PC-9 (cell line): ENCODE data around the gene PSEN1. TPM values are rescaled to one million over a fixed set of nuclear protein-coding genes. Genes with fewer than 3 reads are reported as not detected.

Experiments used
- BruUV-seq: library from RNA; stranded (reverse); fragments of 400-500 nt; replicated peaks from 2 replicates; lab custom pipeline; 2021; lab: Mats Ljungman, UMichigan
- CTCF ChIA-PET: fragments of 300-600 bp; sonication (Branson Sonifier 250); formaldehyde crosslinking; loops from one replicate; lab custom pipeline; 2022; ENCODE audit warnings: antibody characterized with exemption; lab: Charles Lee
- POLR2A ChIA-PET: fragments of 300-600 bp; sonication (Branson Sonifier 250); formaldehyde crosslinking; loops from one replicate; lab custom pipeline; 2022; ENCODE audit warnings: antibody characterized with exemption; ENCODE audit not compliant: unreplicated experiment; lab: Charles Lee
- DNase-seq, 2 experiments: peaks; one replicate each; pipeline versions ENCODE4 v3.0.0 to v3.0.0-alpha.2; 2015 to 2022; ENCODE audit warnings: mixed read lengths in 1 of 2
- H2AFZ ChIP-seq: fragments of 200-600 bp; sonication (generic); 2 replicates; pipeline ENCODE4 v1.8.1; 2017; ENCODE audit warnings: antibody characterized with exemption
- H3F3A ChIP-seq: fragments of 200-600 bp; sonication (generic); 2 replicates; pipeline ENCODE4 v1.8.1; 2017; ENCODE audit warnings: antibody characterized with exemption, mild to moderate bottlenecking, low read depth; ENCODE audit not compliant: insufficient read depth
- H3K27ac ChIP-seq: fragments of 200-600 bp; sonication (generic); 2 replicates; pipeline ENCODE4 v1.6.1; 2016; ENCODE audit warnings: mixed run types
- H3K27me3 ChIP-seq: fragments of 200-600 bp; sonication (generic); 2 replicates; pipeline ENCODE4 v1.6.1; 2016; ENCODE audit warnings: low read depth, mixed run types; ENCODE audit not compliant: insufficient read depth
- H3K36me3 ChIP-seq: fragments of 200-600 bp; sonication (generic); 2 replicates; pipeline ENCODE4 v1.6.1; 2016; ENCODE audit warnings: low read depth, mixed run types
- H3K4me1 ChIP-seq: fragments of 200-600 bp; sonication (generic); replicated peaks from 2 replicates; pipeline ENCODE4 v1.6.1; 2016; ENCODE audit warnings: mixed run types; ENCODE audit not compliant: insufficient read depth
- H3K4me2 ChIP-seq: fragments of 200-600 bp; sonication (generic); 2 replicates; pipeline ENCODE4 v1.6.1; 2017; ENCODE audit warnings: mixed run types
- H3K4me3 ChIP-seq: fragments of 200-600 bp; sonication (generic); 2 replicates; pipeline ENCODE4 v1.6.1; 2016; ENCODE audit warnings: mixed run types
- H3K79me2 ChIP-seq: fragments of 200-600 bp; sonication (generic); 2 replicates; pipeline ENCODE4 v1.6.1; 2017; ENCODE audit warnings: low read depth, mixed run types
- H3K9me2 ChIP-seq: fragments of 200-600 bp; sonication (generic); 2 replicates; pipeline ENCODE4 v1.8.1; 2017; ENCODE audit warnings: mild to moderate bottlenecking; ENCODE audit not compliant: insufficient read depth
- H3K9me3 ChIP-seq: fragments of 200-600 bp; sonication (generic); 2 replicates; pipeline ENCODE4 v1.8.1; 2016; ENCODE audit warnings: low read depth; ENCODE audit not compliant: insufficient read depth
- H4K20me1 ChIP-seq: fragments of 200-600 bp; sonication (generic); 2 replicates; pipeline ENCODE4 v1.8.1; 2017; ENCODE audit not compliant: insufficient read depth
- EZH2 ChIP-seq: fragments of 200-600 bp; sonication (generic); IDR thresholded peaks from 2 replicates; pipeline ENCODE4 v1.8.0; 2017; ENCODE audit warnings: antibody characterized with exemption, low read depth
- intact Hi-C: fragments of 100-400 bp; cut with micrococcal nuclease; formaldehyde crosslinking; loops from one replicate; pipeline ENCODE4 v1.10.0; 2022; ENCODE audit not compliant: unreplicated experiment
- total RNA-seq: library from RNA; stranded (reverse); gene quantifications from 2 replicates; pipeline ENCODE4 v1.2.3, GENCODE V29; 2021
- TF ChIP-seq, protein P1 (sequence below): fragments of 200-600 bp; sonication (generic); conservative IDR thresholded peaks from 2 replicates; pipeline ENCODE4 v1.6.1; 2017; ENCODE audit warnings: mixed run types, antibody characterized with exemption, mild to moderate bottlenecking, moderate library complexity

PSEN1 gene
- total RNA-seq, 1 experiment from 2014 or later, result 44.0 TPM

DNA sequence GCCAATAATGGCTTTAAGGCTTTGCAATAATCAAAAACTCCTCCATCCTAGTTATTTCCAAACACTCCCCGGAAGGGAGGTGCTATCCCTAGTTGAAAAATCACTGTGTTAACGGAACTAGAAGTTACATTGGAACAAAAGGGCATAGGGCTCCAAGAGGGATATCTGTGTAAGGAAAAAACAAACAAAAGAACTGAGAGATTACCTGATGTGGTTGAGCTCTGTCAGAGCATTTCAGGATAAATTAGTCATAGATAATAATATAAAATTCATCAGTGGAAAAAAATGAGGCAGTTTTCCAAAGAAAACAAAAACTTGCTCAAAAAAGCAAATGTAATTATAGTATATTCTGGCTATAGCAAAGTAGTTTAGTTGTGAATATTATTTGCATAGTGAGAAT lies 73.6 kb downstream of the PSEN1 start:
- H3F3A ChIP-seq, result no peaks in the 10 kb centered on the region
- intact Hi-C loops, result no loop called here
- H3K36me3 ChIP-seq, result 0 out of 2 replicates have a peak, but pooled peaks cover 15% of the 10 kb centered on the region
- no peaks in the 10 kb centered on the region for H3K9me2 ChIP-seq
- CTCF ChIA-PET, result no interaction called here
- no peak for DNase-seq
- no peaks in the 10 kb centered on the region for H3K79me2 ChIP-seq
- H2AFZ ChIP-seq, result no peak overlapping the region
- no peaks in the 10 kb centered on the region; the same call in 1 of the 2 replicates for H3K9me3 ChIP-seq
- H3K4me2 ChIP-seq, result no peak overlapping the region
- no peaks in the 10 kb centered on the region for H3K27me3 ChIP-seq
- no peak overlapping the region for H3K27ac ChIP-seq
- BruUV-seq, result no TSS peak
- TF ChIP-seq EZH2, result no peak
- TF ChIP-seq, protein P1, sequence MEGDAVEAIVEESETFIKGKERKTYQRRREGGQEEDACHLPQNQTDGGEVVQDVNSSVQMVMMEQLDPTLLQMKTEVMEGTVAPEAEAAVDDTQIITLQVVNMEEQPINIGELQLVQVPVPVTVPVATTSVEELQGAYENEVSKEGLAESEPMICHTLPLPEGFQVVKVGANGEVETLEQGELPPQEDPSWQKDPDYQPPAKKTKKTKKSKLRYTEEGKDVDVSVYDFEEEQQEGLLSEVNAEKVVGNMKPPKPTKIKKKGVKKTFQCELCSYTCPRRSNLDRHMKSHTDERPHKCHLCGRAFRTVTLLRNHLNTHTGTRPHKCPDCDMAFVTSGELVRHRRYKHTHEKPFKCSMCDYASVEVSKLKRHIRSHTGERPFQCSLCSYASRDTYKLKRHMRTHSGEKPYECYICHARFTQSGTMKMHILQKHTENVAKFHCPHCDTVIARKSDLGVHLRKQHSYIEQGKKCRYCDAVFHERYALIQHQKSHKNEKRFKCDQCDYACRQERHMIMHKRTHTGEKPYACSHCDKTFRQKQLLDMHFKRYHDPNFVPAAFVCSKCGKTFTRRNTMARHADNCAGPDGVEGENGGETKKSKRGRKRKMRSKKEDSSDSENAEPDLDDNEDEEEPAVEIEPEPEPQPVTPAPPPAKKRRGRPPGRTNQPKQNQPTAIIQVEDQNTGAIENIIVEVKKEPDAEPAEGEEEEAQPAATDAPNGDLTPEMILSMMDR, result no peak
- H4K20me1 ChIP-seq, result no peaks in the 10 kb centered on the region; the same call in 1 of the 2 replicates
- POLR2A ChIA-PET, result no interaction called here
- H3K4me3 ChIP-seq, result no peak overlapping the region
- H3K4me1 ChIP-seq, result no peaks in the 10 kb centered on the region

DNA sequence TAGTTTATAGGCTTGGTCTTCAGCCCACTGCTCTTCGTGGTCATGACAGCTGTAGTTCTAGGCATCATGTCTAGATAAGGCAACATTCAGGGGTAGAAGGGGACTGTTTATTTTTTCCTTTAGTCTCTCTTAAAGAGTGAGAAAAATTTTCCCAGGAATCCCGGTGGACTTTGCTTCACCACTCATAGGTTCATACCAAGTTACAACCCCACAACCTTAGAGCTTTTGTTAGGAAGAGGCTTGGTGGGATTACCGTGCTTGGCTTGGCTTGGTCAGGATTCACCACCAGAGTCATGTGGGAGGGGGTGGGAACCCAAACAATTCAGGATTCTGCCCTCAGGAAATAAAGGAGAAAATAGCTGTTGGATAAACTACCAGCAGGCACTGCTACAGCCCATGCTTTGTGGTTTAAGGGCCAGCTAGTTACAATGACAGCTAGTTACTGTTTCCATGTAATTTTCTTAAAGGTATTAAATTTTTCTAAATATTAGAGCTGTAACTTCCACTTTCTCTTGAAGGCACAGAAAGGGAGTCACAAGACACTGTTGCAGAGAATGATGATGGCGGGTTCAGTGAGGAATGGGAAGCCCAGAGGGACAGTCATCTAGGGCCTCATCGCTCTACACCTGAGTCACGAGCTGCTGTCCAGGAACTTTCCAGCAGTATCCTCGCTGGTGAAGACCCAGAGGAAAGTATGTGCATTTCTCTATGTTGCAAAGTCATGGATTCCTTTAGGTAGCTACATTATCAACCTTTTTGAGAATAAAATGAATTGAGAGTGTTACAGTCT lies 75.1 kb downstream of the PSEN1 start:
- H3K27me3 ChIP-seq, result no peaks in the 10 kb centered on the region
- 0 out of 2 replicates have a peak, but pooled peaks cover 15% of the 10 kb centered on the region for H3K36me3 ChIP-seq
- TF ChIP-seq, protein P1, result no peak
- TF ChIP-seq EZH2, result no peak
- no peak overlapping the region for H2AFZ ChIP-seq
- no peaks in the 10 kb centered on the region; the same call in 1 of the 2 replicates for H4K20me1 ChIP-seq
- no peak overlapping the region for H3K4me3 ChIP-seq
- intact Hi-C loops, result no loop called here
- H3F3A ChIP-seq, result no peaks in the 10 kb centered on the region
- H3K4me1 ChIP-seq, result no peaks in the 10 kb centered on the region
- POLR2A ChIA-PET, result no interaction called here
- no peak for DNase-seq
- H3K9me2 ChIP-seq, result no peaks in the 10 kb centered on the region
- no peaks in the 10 kb centered on the region for H3K79me2 ChIP-seq
- CTCF ChIA-PET, result interaction anchor here (1.3 kb wide), 1 partner anchor 20 kb away, joined by 3 read pairs; no protein-coding TSS in a partner anchor
- no TSS peak for BruUV-seq
- H3K27ac ChIP-seq, result no peak overlapping the region
- no peak overlapping the region for H3K4me2 ChIP-seq
- H3K9me3 ChIP-seq, result no peaks in the 10 kb centered on the region; the same call in 1 of the 2 replicates

DNA sequence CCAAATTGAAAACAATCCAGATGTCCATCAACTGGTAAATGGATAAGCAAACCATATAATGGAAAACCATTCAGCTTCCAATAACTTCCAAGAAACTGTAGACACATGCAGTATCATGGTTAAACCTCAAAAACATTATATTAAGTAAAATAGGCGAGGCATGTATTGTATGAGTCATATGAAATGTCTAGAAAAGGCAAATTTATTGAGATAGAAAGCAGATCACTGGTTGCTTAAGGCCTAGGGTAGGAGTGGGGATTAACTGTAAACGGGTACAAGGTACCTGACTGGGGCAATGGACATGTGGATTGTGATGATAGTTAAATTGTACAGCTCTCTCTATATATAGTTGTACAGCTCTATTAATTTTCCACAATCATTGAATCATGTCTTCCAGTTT lies 79.7 kb downstream of the PSEN1 start:
- H3K9me2 ChIP-seq, result no peaks in the 10 kb centered on the region
- intact Hi-C loops, result no loop called here
- H3F3A ChIP-seq, result no peaks in the 10 kb centered on the region
- no peaks in the 10 kb centered on the region for H3K27me3 ChIP-seq
- CTCF ChIA-PET, result no interaction called here
- H2AFZ ChIP-seq, result no peak overlapping the region
- no peaks in the 10 kb centered on the region for H3K79me2 ChIP-seq
- no peaks in the 10 kb centered on the region for H3K9me3 ChIP-seq
- POLR2A ChIA-PET, result interaction anchor here (0.7 kb wide), 1 partner anchor 84 kb away, joined by 3 read pairs; no protein-coding TSS in a partner anchor
- H3K4me2 ChIP-seq, result no peak overlapping the region
- no peaks in the 10 kb centered on the region for H4K20me1 ChIP-seq
- H3K36me3 ChIP-seq, result 0 out of 2 replicates have a peak, but pooled peaks cover 3% of the 10 kb centered on the region
- BruUV-seq, result no TSS peak
- no peak overlapping the region for H3K27ac ChIP-seq
- no peak for DNase-seq
- H3K4me3 ChIP-seq, result no peak overlapping the region
- H3K4me1 ChIP-seq, result no peaks in the 10 kb centered on the region
- TF ChIP-seq, protein P1, result no peak
- TF ChIP-seq EZH2, result no peak
